Spleen (tissue), 13 donors: ENCODE data around the gene HLA-DMB. TPM values are rescaled to one million over a fixed set of nuclear protein-coding genes. Genes with fewer than 3 reads are reported as not detected.
A peak's percentile ranks its signal among the peaks of the same experiment; 100 is the strongest.

ENCODE experiments used
- DNase-seq: peaks from one replicate; pipeline ENCODE4 v3.0.0-alpha.2; 2020
- H3K27ac ChIP-seq, 8 donors: fragments of 200-600 bp; sonication (generic) in 7 of 8; 1 replicate in 4 of 8; 2 replicates in 4 of 8; pipeline versions ENCODE4 v1.5.0 to v1.8.0; 2016 to 2021; ENCODE audit warnings: inconsistent platforms in 4 of 8, mild to moderate bottlenecking in 4 of 8, moderate library complexity in 1 of 8
- H3K27me3 ChIP-seq, 7 donors: fragments of 200-600 bp; sonication (generic) in 6 of 7; replicated peaks in 1 of 7; 1 replicate in 4 of 7; 2 replicates in 3 of 7; pipeline versions ENCODE4 v1.5.0 to v1.8.0; 2016 to 2021; ENCODE audit warnings: inconsistent platforms in 3 of 7, mild to moderate bottlenecking in 1 of 7
- H3K36me3 ChIP-seq, 6 donors: fragments of 200-600 bp; sonication (generic) in 5 of 6; 1 replicate in 4 of 6; 2 replicates in 2 of 6; pipeline versions ENCODE4 v1.5.0 to v1.8.0; 2016 to 2021; ENCODE audit warnings: inconsistent platforms in 2 of 6
- H3K4me1 ChIP-seq, 6 donors: fragments of 200-600 bp; sonication (generic) in 5 of 6; 1 replicate in 3 of 6; 2 replicates in 3 of 6; pipeline versions ENCODE4 v1.5.0 to v1.8.0; 2016 to 2021; ENCODE audit warnings: inconsistent platforms in 3 of 6
- H3K4me3 ChIP-seq, 8 donors: fragments of 200-600 bp; sonication (generic) in 7 of 8; 1 replicate in 4 of 8; 2 replicates in 4 of 8; pipeline versions ENCODE4 v1.5.0 to v1.8.0; 2016 to 2021; ENCODE audit warnings: inconsistent platforms in 4 of 8, mild to moderate bottlenecking in 4 of 8, moderate library complexity in 2 of 8
- H3K9me3 ChIP-seq, 8 donors: fragments of 200-600 bp; sonication (generic) in 7 of 8; 1 replicate in 4 of 8; 2 replicates in 4 of 8; pipeline versions ENCODE4 v1.5.0 to v1.8.0; 2016 to 2021; ENCODE audit warnings: inconsistent platforms in 4 of 8
- POLR2A ChIP-seq, 3 donors: fragments of 450-650 bp; IDR thresholded peaks; one replicate each; pipeline ENCODE4 v1.5.1; 2017; ENCODE audit warnings: antibody characterized with exemption in 3 of 3, mild to moderate bottlenecking in 1 of 3
- POLR2AphosphoS5 ChIP-seq, 3 donors: sonication (generic); formaldehyde crosslinking; IDR thresholded peaks; one replicate each; pipeline ENCODE4 v1.5.1; 2017; ENCODE audit warnings: antibody characterized with exemption in 3 of 3
- WGBS, 5 donors: extraction: QIAGEN DNeasy Blood & Tissue Kit in 3 of 5; methylation state at CpG; one replicate each; pipeline versions ENCODE4 v1.1.5 to v1.1.7; 2013 to 2018; 5-methylcytosine and 5-hydroxymethylcytosine counted together
- intact Hi-C: fragments of 100-400 bp; cut with DNase I; formaldehyde crosslinking; loops from one replicate; pipeline ENCODE4 v1.15.0; 2023; ENCODE audit warnings: low total_unique reads
- long read RNA-seq, 2 donors: transcript quantifications; one replicate each; lab custom pipeline, GENCODE V29; 2026
- polyA plus RNA-seq, 3 donors: library from polyadenylated mRNA; stranded (reverse); fragments of 200-250 nt; gene quantifications; one replicate each; pipeline ENCODE4 v1.2.1, GENCODE V29; 2013
- total RNA-seq, 7 donors: library from RNA; depleted of rRNA in 3 of 7; stranded (reverse); fragments of >200 nt in 3 of 7; fragmentation: NEBNext Ultra II Directional in 4 of 7; extraction: Animal tissue kit (Norgen Biotek cat#: 25700) in 4 of 7; gene quantifications; one replicate each; pipeline versions ENCODE4 v1.1.0 to v1.2.1, GENCODE V29; 2016 to 2021
- TF ChIP-seq, protein P1 (sequence below), 11 experiments: fragments of 200-600 bp in 7 of 11; fragments of 450-650 bp in 4 of 11; sonication (generic) in 4 of 11; IDR thresholded peaks in 8 of 11; conservative IDR thresholded peaks in 3 of 11; 1 replicate in 7 of 11; 2 replicates in 4 of 11; pipeline versions ENCODE4 v1.4.0 to v1.8.0; 2016 to 2021; ENCODE audit warnings: antibody characterized with exemption in 11 of 11, inconsistent platforms in 4 of 11, mild to moderate bottlenecking in 1 of 11
- donor health status: healthy with polysubstance abuse.
- donor health status: DM: no; HTN: no; CAD: no; lungs with moderate emphysema.
- donor health status: DM: no; HTN: no; CAD: no.
- donor health status: Bipolar disorder and iron deficiency.
- donor health status: healthy.
- donor health status: DM: no; HTN: no; CAD: no.
- donor health status: DM: yes; HTN: yes; CAD: no.

HLA-DMB gene
- 100 to 1,000 TPM; 124 to 178 (median 144) TPM for total RNA-seq
- polyA plus RNA-seq, result 100 to 1,000 TPM; 158 to 226 (median 209) TPM
- long read RNA-seq, donor 1, full-length matches to known transcripts, result 40 of 84 reads
- long read RNA-seq, donor 1, partial matches to known transcripts, result 44 of 84 reads
- long read RNA-seq, donor 1, other reads (novel, unspliced or antisense), result 0 of 84 reads
- long read RNA-seq, donor 2, full-length matches to known transcripts, result 42 of 49 reads
- long read RNA-seq, donor 2, partial matches to known transcripts, result 7 of 49 reads
- long read RNA-seq, donor 2, other reads (novel, unspliced or antisense), result 0 of 49 reads

GRCh38 chr6:32940656-32941213 is at the start of gene HLA-DMB:
Gene HLA-DMB, minus strand, starts transcription at chr6:32941028. Its CDS starts 221 bp downstream, at chr6:32940807.
- WGBS, 5 donors, result 2 to 5% (median 3%) methylated on average over 7 to 9 of the region's 9 CpGs
- Histone ChIP-seq H3K4me3 (peak within 1 kb of the TSS; percentile 39 to 81 (median 64)), H3K27ac (peak within 1 kb of the TSS; percentile 79 to 96 (median 92)), H3K9me3 (no peaks in the 10 kb centered on the region), H3K4me1 (peaks cover 43 to 100% (median 96%) of the 10 kb centered on the region in 6 donors), H3K27me3 (no peaks in the 10 kb centered on the region), H3K36me3 (peaks cover 0 to 32% (median 13%) of the 10 kb centered on the region in 6 donors)
- DNase-seq, result no peak
- intact Hi-C loops, result loop anchor here (10.0 kb wide), 1 partner anchor 46 kb away; no protein-coding TSS in a partner anchor
- TF ChIP-seq, protein P1, sequence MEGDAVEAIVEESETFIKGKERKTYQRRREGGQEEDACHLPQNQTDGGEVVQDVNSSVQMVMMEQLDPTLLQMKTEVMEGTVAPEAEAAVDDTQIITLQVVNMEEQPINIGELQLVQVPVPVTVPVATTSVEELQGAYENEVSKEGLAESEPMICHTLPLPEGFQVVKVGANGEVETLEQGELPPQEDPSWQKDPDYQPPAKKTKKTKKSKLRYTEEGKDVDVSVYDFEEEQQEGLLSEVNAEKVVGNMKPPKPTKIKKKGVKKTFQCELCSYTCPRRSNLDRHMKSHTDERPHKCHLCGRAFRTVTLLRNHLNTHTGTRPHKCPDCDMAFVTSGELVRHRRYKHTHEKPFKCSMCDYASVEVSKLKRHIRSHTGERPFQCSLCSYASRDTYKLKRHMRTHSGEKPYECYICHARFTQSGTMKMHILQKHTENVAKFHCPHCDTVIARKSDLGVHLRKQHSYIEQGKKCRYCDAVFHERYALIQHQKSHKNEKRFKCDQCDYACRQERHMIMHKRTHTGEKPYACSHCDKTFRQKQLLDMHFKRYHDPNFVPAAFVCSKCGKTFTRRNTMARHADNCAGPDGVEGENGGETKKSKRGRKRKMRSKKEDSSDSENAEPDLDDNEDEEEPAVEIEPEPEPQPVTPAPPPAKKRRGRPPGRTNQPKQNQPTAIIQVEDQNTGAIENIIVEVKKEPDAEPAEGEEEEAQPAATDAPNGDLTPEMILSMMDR (IDR thresholded peaks at IDR 0.05 in 8 of 11, conservative IDR thresholded peaks at IDR 0.05 in 3 of 11), result no peak
- TF ChIP-seq POLR2A (IDR thresholded peaks at IDR 0.05), result peak in 1 of 3 donors; percentile 86
- TF ChIP-seq POLR2AphosphoS5 (IDR thresholded peaks at IDR 0.05), result peak; percentile 64 to 96 (median 81)

- TF ChIP-seq, protein P1 (IDR thresholded peaks at IDR 0.05 in 8 of 11, conservative IDR thresholded peaks at IDR 0.05 in 3 of 11), result no peak
- TF ChIP-seq POLR2AphosphoS5 (IDR thresholded peaks at IDR 0.05) (no peak), POLR2A (IDR thresholded peaks at IDR 0.05) (no peak)
These were observed 48.5 kb upstream of the HLA-DMB start for GRCh38 chr6:32989368-32989767.

DNA sequence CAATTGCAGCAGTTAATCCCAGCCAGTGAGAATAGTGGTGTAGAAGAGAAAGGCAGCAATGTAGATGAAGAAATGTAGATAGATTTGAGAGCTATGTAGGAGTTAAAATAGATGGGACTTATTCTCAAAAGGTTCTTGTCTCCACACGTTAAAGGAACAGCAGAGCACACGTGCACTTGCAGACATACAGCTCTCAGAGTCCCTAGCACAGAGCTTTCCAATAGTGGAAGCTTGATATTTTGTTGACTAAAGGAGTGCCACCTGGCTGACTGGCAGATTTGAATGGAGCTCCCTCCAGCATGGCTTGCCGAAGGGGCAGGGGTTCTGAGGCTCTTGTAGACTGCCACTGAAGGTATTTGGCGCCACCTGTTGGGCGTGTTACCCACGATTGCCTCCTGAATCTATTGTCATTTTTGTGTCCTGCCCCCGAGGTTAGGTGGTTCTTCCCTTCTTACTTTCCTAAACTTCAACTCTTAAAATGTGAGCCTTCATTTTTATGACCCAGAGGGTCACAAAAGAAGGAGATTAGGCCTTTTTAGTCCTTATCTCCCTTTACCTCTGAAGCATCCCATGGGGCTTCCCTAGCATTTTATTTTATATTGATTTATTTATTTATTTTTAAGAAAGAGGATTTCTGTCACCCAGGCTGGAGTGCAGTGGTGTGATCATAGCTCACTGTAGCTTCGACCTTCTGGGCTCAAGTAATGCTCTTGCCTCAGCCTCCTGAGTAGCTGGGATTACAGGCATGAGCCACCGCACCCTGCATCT is 44.0 kb upstream of the HLA-DMB start:
- Histone ChIP-seq H3K27me3 (no peaks in the 10 kb centered on the region), H3K4me3 (no peak overlapping the region), H3K4me1 (peaks cover 0 to 54% (median 35%) of the 10 kb centered on the region in 6 donors), H3K9me3 (no peaks in the 10 kb centered on the region), H3K27ac (peak overlapping the region in 6 of 8 donors; percentile 17 to 65 (median 35)), H3K36me3 (peaks cover 5 to 46% (median 24%) of the 10 kb centered on the region in 6 donors)
- intact Hi-C loops, result loop anchor here (2.0 to 5.0 kb wide), 2 partner anchors 53 to 98 kb away; no protein-coding TSS in a partner anchor
- TF ChIP-seq POLR2AphosphoS5 (IDR thresholded peaks at IDR 0.05), result peak in 2 of 3 donors; percentile 54 to 71
- no peak for TF ChIP-seq POLR2A (IDR thresholded peaks at IDR 0.05)
- TF ChIP-seq, protein P1 (IDR thresholded peaks at IDR 0.05 in 8 of 11, conservative IDR thresholded peaks at IDR 0.05 in 3 of 11), result peak; percentile 63 to 95 (median 84)
- peak; percentile 96 for DNase-seq
- WGBS, 5 donors, result 11 to 15% (median 13%) methylated on average over 9 of the region's 9 CpGs

More at GRCh38 chr6:32989368-32989767, 48.5 kb upstream of the HLA-DMB start:
- no peak overlapping the region for H3K27ac ChIP-seq
- no peak for DNase-seq
- H3K4me3 ChIP-seq, result no peak overlapping the region
- H3K9me3 ChIP-seq, result no peaks in the 10 kb centered on the region
- H3K36me3 ChIP-seq, result peaks cover 0 to under 1% (median 0%) of the 10 kb centered on the region in 6 donors
- no peaks in the 10 kb centered on the region for H3K27me3 ChIP-seq
- peaks cover 0 to 8% (median 8%) of the 10 kb centered on the region in 6 donors for H3K4me1 ChIP-seq
- intact Hi-C loops, result no loop called here
- WGBS, 5 donors, result 90 to 100% (median 90%) methylated on average over 1 of the region's 1 CpG
